DOHH2 (cell line): Measurements from ENCODE around the gene WBP11.

ENCODE experiments used
- H3F3A ChIP-seq: fragments of 200-600 bp; sonication (generic), shearing (Covaris generic); 2 replicates; pipeline ENCODE4 v1.6.0; 2016; ENCODE audit warnings: antibody characterized with exemption, mild to moderate bottlenecking; ENCODE audit not compliant: control insufficient read depth, insufficient read depth
- H3K27ac ChIP-seq: fragments of 200-600 bp; sonication (generic); 2 replicates; pipeline ENCODE4 v1.5.1; 2014; ENCODE audit warnings: low read depth, mild to moderate bottlenecking, low read length, moderate library complexity
- H3K27me3 ChIP-seq: fragments of 200-600 bp; sonication (generic); 2 replicates; pipeline ENCODE4 v1.6.1; 2014; ENCODE audit warnings: mild to moderate bottlenecking, low read length, mixed read lengths; ENCODE audit not compliant: control insufficient read depth
- H3K36me3 ChIP-seq: fragments of 200-600 bp; sonication (generic); 2 replicates; pipeline ENCODE4 v1.6.1; 2014; ENCODE audit warnings: mild to moderate bottlenecking, low read length, moderate library complexity, mixed read lengths; ENCODE audit not compliant: control insufficient read depth
- H3K4me1 ChIP-seq: fragments of 200-600 bp; sonication (generic); 2 replicates; pipeline ENCODE4 v1.6.1; 2014; ENCODE audit warnings: mild to moderate bottlenecking, low read length, mixed read lengths; ENCODE audit not compliant: control insufficient read depth
- H3K4me2 ChIP-seq: fragments of 200-600 bp; sonication (generic); 2 replicates; pipeline ENCODE4 v1.6.0; 2014; ENCODE audit warnings: mild to moderate bottlenecking, low read length, moderate library complexity
- H3K4me3 ChIP-seq: fragments of 200-600 bp; sonication (generic); 2 replicates; pipeline ENCODE4 v1.5.1; 2014; ENCODE audit warnings: mild to moderate bottlenecking, low read length, mixed read lengths
- H3K79me2 ChIP-seq: fragments of 200-600 bp; sonication (generic); 2 replicates; pipeline ENCODE4 v1.6.1; 2014; ENCODE audit warnings: mild to moderate bottlenecking, low read length, mixed read lengths; ENCODE audit not compliant: control insufficient read depth
- H3K9me2 ChIP-seq: fragments of 200-600 bp; sonication (generic); replicated peaks from 2 replicates; pipeline ENCODE4 v1.6.1; 2014; ENCODE audit warnings: mild to moderate bottlenecking, low read length, mixed read lengths; ENCODE audit not compliant: control insufficient read depth
- H3K9me3 ChIP-seq: fragments of 200-600 bp; sonication (generic); 2 replicates; pipeline ENCODE4 v1.6.1; 2014; ENCODE audit warnings: antibody characterized with exemption, low read length, mixed read lengths; ENCODE audit not compliant: control insufficient read depth, insufficient read depth
- H4K20me1 ChIP-seq: fragments of 200-600 bp; sonication (generic); 2 replicates; pipeline ENCODE4 v1.6.0; 2014; ENCODE audit warnings: low read depth, mild to moderate bottlenecking, antibody characterized with exemption, low read length, moderate library complexity; ENCODE audit not compliant: control insufficient read depth, insufficient read depth
- EZH2phosphoT487 ChIP-seq: fragments of 200-600 bp; sonication (generic); IDR thresholded peaks from 2 replicates; pipeline ENCODE4 v1.6.1; 2017; ENCODE audit warnings: borderline replicate concordance, mild to moderate bottlenecking, antibody characterized with exemption, low read length, moderate library complexity, mixed read lengths
- TF ChIP-seq, protein P1 (sequence below): fragments of 200-600 bp; sonication (generic); IDR thresholded peaks from one replicate; pipeline ENCODE4 v1.5.1; 2014; ENCODE audit warnings: antibody characterized with exemption, mild to moderate bottlenecking, low read depth, low read length; ENCODE audit not compliant: poor library complexity, severe bottlenecking

The WBP11 gene

DNA sequence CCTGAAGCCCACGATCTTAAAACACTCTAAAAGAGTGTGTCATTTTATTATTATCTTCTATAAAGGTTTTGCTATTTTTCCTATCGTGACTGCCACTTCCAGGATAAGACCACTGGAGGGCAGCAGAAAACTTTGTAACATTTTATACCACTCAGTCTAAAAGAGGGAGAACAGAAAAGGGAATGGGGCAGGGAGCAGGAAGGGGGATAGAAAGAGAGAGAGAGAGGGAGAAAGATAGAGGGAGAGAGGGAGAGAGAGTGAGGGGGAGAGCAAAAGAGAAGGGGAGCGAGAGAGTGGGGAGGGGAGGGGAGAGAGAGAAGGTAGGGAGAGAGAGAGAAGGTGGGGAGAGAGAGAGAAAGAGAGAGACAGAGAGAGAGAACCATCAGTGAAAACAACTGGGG lies 42.1 kb upstream of the WBP11 start:
- H3K79me2 ChIP-seq = no peaks in the 10 kb centered on the region
- no peak overlapping the region for H3K4me3 ChIP-seq
- peaks cover 14% of the 10 kb centered on the region for H3K4me1 ChIP-seq
- peak overlapping the region; percentile 41; the same call in 1 of the 2 replicates for H3K4me2 ChIP-seq
- H3K9me2 ChIP-seq = no peaks in the 10 kb centered on the region
- H3K27ac ChIP-seq = no peak overlapping the region
- no peaks in the 10 kb centered on the region for H3K36me3 ChIP-seq
- H3K9me3 ChIP-seq = no peaks in the 10 kb centered on the region
- no peaks in the 10 kb centered on the region for H3K27me3 ChIP-seq
- H4K20me1 ChIP-seq = no peaks in the 10 kb centered on the region
- TF ChIP-seq EZH2phosphoT487 = no peak
- TF ChIP-seq, protein P1, sequence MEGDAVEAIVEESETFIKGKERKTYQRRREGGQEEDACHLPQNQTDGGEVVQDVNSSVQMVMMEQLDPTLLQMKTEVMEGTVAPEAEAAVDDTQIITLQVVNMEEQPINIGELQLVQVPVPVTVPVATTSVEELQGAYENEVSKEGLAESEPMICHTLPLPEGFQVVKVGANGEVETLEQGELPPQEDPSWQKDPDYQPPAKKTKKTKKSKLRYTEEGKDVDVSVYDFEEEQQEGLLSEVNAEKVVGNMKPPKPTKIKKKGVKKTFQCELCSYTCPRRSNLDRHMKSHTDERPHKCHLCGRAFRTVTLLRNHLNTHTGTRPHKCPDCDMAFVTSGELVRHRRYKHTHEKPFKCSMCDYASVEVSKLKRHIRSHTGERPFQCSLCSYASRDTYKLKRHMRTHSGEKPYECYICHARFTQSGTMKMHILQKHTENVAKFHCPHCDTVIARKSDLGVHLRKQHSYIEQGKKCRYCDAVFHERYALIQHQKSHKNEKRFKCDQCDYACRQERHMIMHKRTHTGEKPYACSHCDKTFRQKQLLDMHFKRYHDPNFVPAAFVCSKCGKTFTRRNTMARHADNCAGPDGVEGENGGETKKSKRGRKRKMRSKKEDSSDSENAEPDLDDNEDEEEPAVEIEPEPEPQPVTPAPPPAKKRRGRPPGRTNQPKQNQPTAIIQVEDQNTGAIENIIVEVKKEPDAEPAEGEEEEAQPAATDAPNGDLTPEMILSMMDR = peak; percentile 73
- no peaks in the 10 kb centered on the region for H3F3A ChIP-seq

DNA sequence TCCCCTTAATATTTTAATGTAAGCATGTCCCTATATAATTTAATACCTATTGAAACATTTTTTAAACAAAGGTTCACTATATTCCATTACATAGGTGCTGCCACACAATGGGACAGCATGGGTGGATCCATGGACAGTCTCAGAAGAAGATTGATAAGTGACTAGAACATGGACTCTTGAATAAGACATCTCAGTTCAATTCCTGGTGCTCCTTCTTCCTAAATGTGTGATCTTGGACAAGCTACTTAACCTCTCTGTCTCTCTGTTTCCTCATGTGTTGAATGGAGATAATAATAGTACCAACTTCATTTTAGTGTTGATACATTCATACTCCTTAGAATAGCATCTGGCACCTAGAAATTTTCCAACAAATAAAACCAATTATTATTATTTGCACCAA lies 41.1 kb upstream of the WBP11 start:
- Histone ChIP-seq H3K9me3 (no peaks in the 10 kb centered on the region), H3F3A (no peaks in the 10 kb centered on the region), H3K27ac (no peak overlapping the region), H3K36me3 (no peaks in the 10 kb centered on the region), H3K9me2 (no peaks in the 10 kb centered on the region), H3K4me1 (peaks cover 14% of the 10 kb centered on the region), H3K4me2 (no peak overlapping the region), H3K27me3 (no peaks in the 10 kb centered on the region), H3K79me2 (no peaks in the 10 kb centered on the region), H4K20me1 (no peaks in the 10 kb centered on the region), H3K4me3 (no peak overlapping the region)
- TF ChIP-seq EZH2phosphoT487 = no peak
- TF ChIP-seq, protein P1 = no peak

DNA sequence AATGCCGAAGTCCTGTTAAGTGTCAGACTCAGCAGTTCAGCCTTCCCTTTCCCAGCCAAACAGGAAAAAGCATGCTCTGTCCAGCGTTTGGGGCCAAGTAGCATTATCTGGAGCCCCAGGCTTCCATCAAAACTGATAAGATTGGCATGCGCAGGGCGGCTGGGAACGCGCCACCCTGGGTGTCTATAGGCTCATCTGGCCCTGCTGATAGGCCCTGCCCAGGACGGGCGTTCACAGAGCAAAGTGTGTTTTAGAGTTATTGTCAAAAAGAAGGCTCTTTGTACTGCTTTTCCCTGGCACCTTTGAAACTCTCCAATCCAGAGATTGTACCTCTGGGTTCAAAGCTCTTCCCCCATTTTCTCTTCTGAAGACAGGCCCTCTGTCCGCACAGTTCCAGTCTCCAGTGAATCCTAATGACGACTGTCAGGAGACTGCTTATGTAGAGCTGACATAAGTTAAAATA lies 40.2 kb upstream of the WBP11 start, which contains the start of gene ART4:
Gene ART4 (minus strand): TSS at position 102 of the 463 bp plus-strand sequence. CDS start 413 bp downstream, outside the sequence.
- H3K27ac ChIP-seq = no peak within 1 kb of the TSS
- TF ChIP-seq, protein P1 = no peak
- no peak for TF ChIP-seq EZH2phosphoT487
- no peaks in the 10 kb centered on the region for H3K9me2 ChIP-seq
- H3K4me2 ChIP-seq = no peak within 1 kb of the TSS
- no peaks in the 10 kb centered on the region for H3K27me3 ChIP-seq
- H3K4me1 ChIP-seq = peaks cover 14% of the 10 kb centered on the region
- H3K9me3 ChIP-seq = no peaks in the 10 kb centered on the region
- no peaks in the 10 kb centered on the region for H3K36me3 ChIP-seq
- H3F3A ChIP-seq = no peaks in the 10 kb centered on the region
- no peaks in the 10 kb centered on the region for H4K20me1 ChIP-seq
- no peaks in the 10 kb centered on the region for H3K79me2 ChIP-seq
- no peak within 1 kb of the TSS for H3K4me3 ChIP-seq
